OCI-LY7 (cell line): ENCODE measurements around the gene ZMIZ1. TPM values are rescaled to one million over a fixed set of nuclear protein-coding genes. Genes with fewer than 3 reads are reported as not detected.

Source experiments
- BruUV-seq: library from RNA; stranded (reverse); fragments of 400-500 nt; replicated peaks from 2 replicates; lab custom pipeline; 2021; lab: Mats Ljungman, UMichigan
- CTCF ChIA-PET: fragments of 300-600 bp; sonication (Branson Sonifier 250); formaldehyde crosslinking; loops from one replicate; lab custom pipeline; 2022; ENCODE audit warnings: antibody characterized with exemption; ENCODE audit not compliant: unreplicated experiment; lab: Charles Lee
- POLR2A ChIA-PET: fragments of 300-600 bp; sonication (Branson Sonifier 250); formaldehyde crosslinking; loops from one replicate; lab custom pipeline; 2022; ENCODE audit warnings: antibody characterized with exemption; lab: Charles Lee
- DNase-seq: peaks from one replicate; pipeline ENCODE4 v3.0.0-alpha.2; 2015; ENCODE audit warnings: low spot score
- H2AFZ ChIP-seq: fragments of 200-600 bp; sonication (generic), shearing (Covaris generic); 2 replicates; pipeline ENCODE4 v1.6.1; 2014; ENCODE audit warnings: mild to moderate bottlenecking, antibody characterized with exemption, low read length, moderate library complexity
- H3K27ac ChIP-seq: fragments of 200-600 bp; sonication (generic); 2 replicates; pipeline ENCODE4 v1.5.1; 2014; ENCODE audit warnings: mixed run types, low read depth, mild to moderate bottlenecking, moderate library complexity, low read length, inconsistent platforms; ENCODE audit not compliant: poor library complexity, severe bottlenecking
- H3K36me3 ChIP-seq: fragments of 200-600 bp; sonication (generic); 2 replicates; pipeline ENCODE4 v1.6.1; 2014; ENCODE audit warnings: mild to moderate bottlenecking, antibody characterized with exemption, low read length, moderate library complexity, mixed read lengths; ENCODE audit not compliant: insufficient read depth
- H3K4me1 ChIP-seq: fragments of 200-600 bp; sonication (generic); 2 replicates; pipeline ENCODE4 v1.5.1; 2014; ENCODE audit warnings: mild to moderate bottlenecking, low read length; ENCODE audit not compliant: insufficient read depth, poor library complexity, severe bottlenecking
- H3K4me2 ChIP-seq: fragments of 200-600 bp; sonication (generic); 2 replicates; pipeline ENCODE4 v1.6.1; 2014; ENCODE audit warnings: mild to moderate bottlenecking, low read length
- H3K4me3 ChIP-seq: fragments of 200-600 bp; sonication (generic); 2 replicates; pipeline ENCODE4 v1.5.1; 2014; ENCODE audit warnings: mild to moderate bottlenecking, low read depth, low read length; ENCODE audit not compliant: poor library complexity, severe bottlenecking
- H3K79me2 ChIP-seq: fragments of 200-600 bp; sonication (generic); 2 replicates; pipeline ENCODE4 v1.6.1; 2016; ENCODE audit warnings: low read depth, mild to moderate bottlenecking, low read length, moderate library complexity, mixed read lengths; ENCODE audit not compliant: insufficient read depth
- H3K9me2 ChIP-seq: fragments of 200-600 bp; sonication (generic); 2 replicates; pipeline ENCODE4 v1.6.1; 2016; ENCODE audit warnings: mild to moderate bottlenecking, low read length, mixed read lengths; ENCODE audit not compliant: insufficient read depth
- H3K9me3 ChIP-seq: fragments of 200-600 bp; sonication (generic); 2 replicates; pipeline ENCODE4 v1.6.1; 2014; ENCODE audit warnings: mild to moderate bottlenecking, mixed run types, low read length, mixed read lengths
- H4K20me1 ChIP-seq: fragments of 200-600 bp; sonication (generic); 2 replicates; pipeline ENCODE4 v1.6.1; 2014; ENCODE audit warnings: mild to moderate bottlenecking, antibody characterized with exemption, low read length, moderate library complexity, mixed read lengths; ENCODE audit not compliant: insufficient read depth
- CTCF ChIP-seq: fragments of 200-600 bp; sonication (generic); conservative IDR thresholded peaks from 2 replicates; pipeline ENCODE4 v1.5.1; 2014; ENCODE audit warnings: mild to moderate bottlenecking, antibody characterized with exemption, low read length, moderate library complexity, mixed read lengths
- EZH2phosphoT487 ChIP-seq: fragments of 200-600 bp; sonication (generic); IDR thresholded peaks from 2 replicates; pipeline ENCODE4 v1.6.1; 2018; ENCODE audit warnings: low read depth, borderline replicate concordance, mild to moderate bottlenecking, mixed run types, antibody characterized with exemption, low read length, moderate library complexity, mixed read lengths
- intact Hi-C: fragments of 100-400 bp; cut with micrococcal nuclease; formaldehyde crosslinking; loops from one replicate; pipeline ENCODE4 v1.10.0; 2022; ENCODE audit not compliant: unreplicated experiment
- total RNA-seq, 2 experiments: library from RNA; depleted of rRNA in 1 of 2; stranded (reverse); fragments of >200 nt in 1 of 2; shearing (Covaris generic) in 1 of 2; gene quantifications; 2 replicates each; pipeline ENCODE4 v1.2.3, GENCODE V29; 2014 to 2022

The ZMIZ1 gene
- total RNA-seq, 2 experiments from 2014 or later: 20.4 to 66.9 TPM

GRCh38 chr10:79180414-79181221 lies 111.9 kb downstream of the ZMIZ1 start:
- BruUV-seq: no TSS peak
- H3K36me3 ChIP-seq: no peaks in the 10 kb centered on the region
- H3K79me2 ChIP-seq: no peaks in the 10 kb centered on the region
- peaks cover 24% of the 10 kb centered on the region for H3K4me1 ChIP-seq
- DNase-seq: no peak
- TF ChIP-seq CTCF (no peak), EZH2phosphoT487 (no peak)
- intact Hi-C loops: no loop called here
- no peaks in the 10 kb centered on the region for H4K20me1 ChIP-seq
- H3K9me2 ChIP-seq: no peaks in the 10 kb centered on the region
- no peaks in the 10 kb centered on the region for H3K9me3 ChIP-seq
- no peak overlapping the region for H3K4me3 ChIP-seq
- no peak overlapping the region for H3K27ac ChIP-seq
- no peak overlapping the region for H3K4me2 ChIP-seq
- ChIA-PET POLR2A (no interaction called here), CTCF (interaction anchor here (0.6 kb wide), 1 partner anchor 1238 kb away, joined by 4 read pairs; no protein-coding TSS in a partner anchor)
- no peak overlapping the region for H2AFZ ChIP-seq

- Histone ChIP-seq H3K9me3 (no peaks in the 10 kb centered on the region), H3K4me3 (no peak overlapping the region), H3K4me1 (peaks cover 24% of the 10 kb centered on the region), H3K27ac (no peak overlapping the region), H4K20me1 (no peaks in the 10 kb centered on the region), H2AFZ (no peak overlapping the region), H3K4me2 (no peak overlapping the region), H3K9me2 (no peaks in the 10 kb centered on the region), H3K79me2 (no peaks in the 10 kb centered on the region), H3K36me3 (no peaks in the 10 kb centered on the region)
- no TSS peak for BruUV-seq
- intact Hi-C loops: no loop called here
- ChIA-PET POLR2A (no interaction called here), CTCF (no interaction called here)
- TF ChIP-seq EZH2phosphoT487: no peak
- TF ChIP-seq CTCF: no peak
- DNase-seq: no peak
Measured at GRCh38 chr10:79181227-79181626, 112.5 kb downstream of the ZMIZ1 start.
